ENCODE measurements around the gene CALCR.

The CALCR gene

GRCh38 chr7:93620864-93621263 lies 46.3 kb upstream of the CALCR start:
- no peak overlapping the region for H3K27ac ChIP-seq (ENCODE audit: low read depth, low read length, poor library complexity, severe bottlenecking)
- no peaks in the 10 kb centered on the region for H3K36me3 ChIP-seq (ENCODE audit: insufficient read depth, low read length)
- H3K9me3 ChIP-seq (ENCODE audit: low read length), result no peaks in the 10 kb centered on the region
- no peaks in the 10 kb centered on the region for H3F3A ChIP-seq (ENCODE audit: insufficient read depth, low read length)
- H3K4me2 ChIP-seq (ENCODE audit: low read length), result no peak overlapping the region
- no peaks in the 10 kb centered on the region for H3K27me3 ChIP-seq (ENCODE audit: insufficient read depth, low read length)
- no peaks in the 10 kb centered on the region for H3K9me2 ChIP-seq (ENCODE audit: low read depth, low read length)
- TF ChIP-seq EZH2 (IDR thresholded peaks at IDR 0.05; ENCODE audit: borderline replicate concordance, low read length) (no peak), CTCF (IDR thresholded peaks at IDR 0.05; ENCODE audit: low read length) (no peak)
- no peaks in the 10 kb centered on the region for H3K4me1 ChIP-seq (ENCODE audit: insufficient read depth, low read length, severe bottlenecking)
- no peaks in the 10 kb centered on the region for H4K20me1 ChIP-seq (ENCODE audit: insufficient read depth, low read length)
- no peak overlapping the region for H3K9ac ChIP-seq (ENCODE audit: low read length)
- no peaks in the 10 kb centered on the region for H3K79me2 ChIP-seq (ENCODE audit: insufficient read depth, low read length)
- no peak overlapping the region for H2AFZ ChIP-seq (ENCODE audit: low read length)
- no peak overlapping the region for H3K4me3 ChIP-seq (ENCODE audit: low read depth, low read length, poor library complexity, severe bottlenecking)

- Histone ChIP-seq H4K20me1 (ENCODE audit: insufficient read depth, low read length) (no peaks in the 10 kb centered on the region), H3K4me3 (ENCODE audit: low read depth, low read length, poor library complexity, severe bottlenecking) (no peak overlapping the region), H3K9me2 (ENCODE audit: low read depth, low read length) (no peaks in the 10 kb centered on the region), H3K9ac (ENCODE audit: low read length) (no peak overlapping the region), H3F3A (ENCODE audit: insufficient read depth, low read length) (no peaks in the 10 kb centered on the region), H3K4me1 (ENCODE audit: insufficient read depth, low read length, severe bottlenecking) (no peaks in the 10 kb centered on the region), H3K27me3 (ENCODE audit: insufficient read depth, low read length) (no peaks in the 10 kb centered on the region), H3K27ac (ENCODE audit: low read depth, low read length, poor library complexity, severe bottlenecking) (no peak overlapping the region), H3K4me2 (ENCODE audit: low read length) (no peak overlapping the region), H3K36me3 (ENCODE audit: insufficient read depth, low read length) (no peaks in the 10 kb centered on the region), H3K9me3 (ENCODE audit: low read length) (no peaks in the 10 kb centered on the region), H2AFZ (ENCODE audit: low read length) (no peak overlapping the region), H3K79me2 (ENCODE audit: insufficient read depth, low read length) (no peaks in the 10 kb centered on the region)
- no peak for TF ChIP-seq CTCF (IDR thresholded peaks at IDR 0.05; ENCODE audit: low read length)
- TF ChIP-seq EZH2 (IDR thresholded peaks at IDR 0.05; ENCODE audit: borderline replicate concordance, low read length), result no peak
Observed at GRCh38 chr7:93620057-93620456, 45.5 kb upstream of the CALCR start.

GRCh38 chr7:93601363-93601762 lies 26.8 kb upstream of the CALCR start:
- H3K79me2 ChIP-seq (ENCODE audit: insufficient read depth, low read length), result no peaks in the 10 kb centered on the region
- H3K27ac ChIP-seq (ENCODE audit: low read depth, low read length, poor library complexity, severe bottlenecking), result no peak overlapping the region
- H3K4me1 ChIP-seq (ENCODE audit: insufficient read depth, low read length, severe bottlenecking), result no peaks in the 10 kb centered on the region
- H3K4me2 ChIP-seq (ENCODE audit: low read length), result no peak overlapping the region
- H3K36me3 ChIP-seq (ENCODE audit: insufficient read depth, low read length), result no peaks in the 10 kb centered on the region
- TF ChIP-seq CTCF (IDR thresholded peaks at IDR 0.05; ENCODE audit: low read length), result peak; percentile 50; the same call in 1 of the 2 replicates
- TF ChIP-seq EZH2 (IDR thresholded peaks at IDR 0.05; ENCODE audit: borderline replicate concordance, low read length), result no peak
- no peaks in the 10 kb centered on the region for H3K27me3 ChIP-seq (ENCODE audit: insufficient read depth, low read length)
- no peak overlapping the region for H3K9ac ChIP-seq (ENCODE audit: low read length)
- no peak overlapping the region for H3K4me3 ChIP-seq (ENCODE audit: low read depth, low read length, poor library complexity, severe bottlenecking)
- no peaks in the 10 kb centered on the region for H3K9me3 ChIP-seq (ENCODE audit: low read length)
- H3F3A ChIP-seq (ENCODE audit: insufficient read depth, low read length), result no peaks in the 10 kb centered on the region
- no peaks in the 10 kb centered on the region for H3K9me2 ChIP-seq (ENCODE audit: low read depth, low read length)
- no peak overlapping the region for H2AFZ ChIP-seq (ENCODE audit: low read length)
- H4K20me1 ChIP-seq (ENCODE audit: insufficient read depth, low read length), result no peaks in the 10 kb centered on the region

All from OCI-LY1 (cell line).